ENCODE results near the gene ZHX3.

The ZHX3 gene

DNA sequence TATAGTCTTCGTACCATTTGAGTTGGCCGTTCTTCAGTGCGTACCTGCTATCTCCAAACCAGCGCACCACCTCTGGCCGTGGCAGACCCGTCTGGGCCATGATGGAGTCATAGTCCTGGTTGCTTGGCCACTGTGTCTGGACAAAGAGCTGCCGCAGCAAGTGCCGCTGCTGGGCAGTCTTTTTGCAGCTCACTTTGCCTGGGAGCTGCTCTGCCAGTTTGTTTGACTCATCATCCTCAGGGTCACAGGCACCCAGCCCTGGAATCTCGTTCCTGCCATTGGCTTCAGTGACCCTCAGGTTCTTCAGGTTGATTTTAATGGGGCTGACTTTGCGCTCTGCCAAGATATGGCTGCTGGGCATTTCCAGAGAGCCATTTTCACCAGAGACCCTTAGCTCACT is 115.1 kb downstream of the ZHX3 start:
- H3K4me3 ChIP-seq (ENCODE audit: low read length): no peak overlapping the region
- no peak for TF ChIP-seq CTCF (conservative IDR thresholded peaks at IDR 0.05; ENCODE audit: low read depth, low read length)
- no peak for DNase-seq (ENCODE audit: low read depth)

GRCh38 chr20:41201760-41202159 is 115.8 kb downstream of the ZHX3 start:
- DNase-seq (ENCODE audit: low read depth): no peak
- TF ChIP-seq CTCF (conservative IDR thresholded peaks at IDR 0.05; ENCODE audit: low read depth, low read length): no peak
- H3K4me3 ChIP-seq (ENCODE audit: low read length): no peak overlapping the region

DNA sequence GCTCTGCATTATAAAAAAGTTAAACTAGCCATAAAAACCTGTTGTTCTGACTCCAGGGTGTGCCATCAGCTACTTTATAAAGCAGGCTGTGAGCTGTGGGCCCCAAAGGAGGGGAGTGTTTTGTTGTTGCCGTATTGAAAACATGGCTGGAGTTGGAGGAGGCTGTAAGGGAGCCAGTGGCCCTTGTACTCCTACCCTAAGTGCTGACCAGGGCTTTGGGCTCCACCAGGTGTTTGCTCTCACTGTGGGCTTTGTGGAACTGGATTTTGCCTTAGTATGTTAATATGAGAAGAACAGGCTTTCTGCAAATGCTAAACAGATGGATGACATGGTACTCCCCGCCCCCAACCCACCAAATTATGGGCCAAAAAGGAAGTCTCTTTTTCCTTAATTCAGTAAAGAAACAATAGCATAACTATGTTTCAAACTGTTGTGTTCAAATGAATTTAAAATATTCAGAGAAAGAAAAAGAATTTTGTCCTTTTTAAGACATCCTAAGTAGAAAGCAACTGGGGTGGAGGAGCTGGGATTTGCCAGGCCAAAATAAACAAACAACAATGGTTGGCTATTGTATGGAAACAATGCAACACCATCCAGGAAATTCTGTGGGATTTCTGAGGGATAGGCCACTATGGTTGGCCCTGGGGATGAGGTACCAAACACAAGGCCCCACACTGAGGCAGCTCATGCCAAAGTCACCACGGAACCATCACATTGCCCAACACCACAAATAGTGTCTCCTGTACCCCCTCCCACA is 116.9 kb downstream of the ZHX3 start:
- no peak for TF ChIP-seq CTCF (conservative IDR thresholded peaks at IDR 0.05; ENCODE audit: low read depth, low read length)
- no peak overlapping the region for H3K4me3 ChIP-seq (ENCODE audit: low read length)
- DNase-seq (ENCODE audit: low read depth): no peak

GRCh38 chr20:41198443-41198842 is 119.1 kb downstream of the ZHX3 start:
- no peak for TF ChIP-seq CTCF (conservative IDR thresholded peaks at IDR 0.05; ENCODE audit: low read depth, low read length)
- no peak overlapping the region for H3K4me3 ChIP-seq (ENCODE audit: low read length)
- DNase-seq (ENCODE audit: low read depth): no peak

- no peak for DNase-seq (ENCODE audit: low read depth)
- TF ChIP-seq CTCF (conservative IDR thresholded peaks at IDR 0.05; ENCODE audit: low read depth, low read length): no peak
- no peak overlapping the region for H3K4me3 ChIP-seq (ENCODE audit: low read length)
Observed at GRCh38 chr20:41196653-41197225, 120.8 kb downstream of the ZHX3 start.

DNA sequence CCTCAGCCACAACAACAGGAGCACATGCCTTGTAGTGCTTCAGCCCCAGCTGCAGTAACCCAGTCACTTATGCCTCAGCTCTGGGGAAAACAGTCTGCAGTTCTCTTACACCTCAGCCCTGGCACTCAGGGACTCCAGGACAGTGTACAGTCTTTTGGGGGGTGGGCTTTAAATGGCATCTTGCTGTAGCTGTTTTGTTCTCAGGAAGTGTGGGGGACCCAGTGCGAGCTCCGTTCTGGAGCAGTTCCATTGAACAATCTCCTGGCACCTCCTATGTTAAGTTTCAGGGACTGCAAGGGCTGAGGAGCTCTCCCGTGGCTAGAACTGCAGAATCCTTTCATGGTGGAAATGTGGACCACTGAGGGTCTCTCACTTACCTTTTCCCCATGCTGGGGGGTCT is 125.0 kb downstream of the ZHX3 start:
- no peak for TF ChIP-seq CTCF (conservative IDR thresholded peaks at IDR 0.05; ENCODE audit: low read depth, low read length)

More for the DNA sequence above, 125.0 kb downstream of the ZHX3 start:
- no peak for DNase-seq (ENCODE audit: low read depth)
- H3K4me3 ChIP-seq (ENCODE audit: low read length): no peak overlapping the region

Data from retinal pigment epithelial cell (primary cell).